Pancreas (tissue), 10 donors: ENCODE measurements around the gene PIK3IP1. TPM values are rescaled to one million over a fixed set of nuclear protein-coding genes. Genes with fewer than 3 reads are reported as not detected.

Source experiments
- ATAC-seq, 4 donors: fragments of 200-7000 bp; cut with Tn5 transposase; one replicate each; pipeline versions ENCODE4 v1.8.0 to v1.9.1; 2020; ENCODE audit warnings: mild to moderate bottlenecking in 4 of 4, moderate library complexity in 4 of 4
- DNase-seq, 6 donors: peaks; one replicate each; pipeline ENCODE4 v3.0.0-alpha.2; 2020
- FAIRE-seq: peaks from 2 replicates; lab custom pipeline; 2012; peaks lifted over from hg19 to GRCh38; lab: Jason Lieb, UNC
- H3K27ac ChIP-seq, 4 donors: fragments of 200-600 bp; sonication (generic); 1 replicate in 3 of 4; 2 replicates in 1 of 4; pipeline versions ENCODE4 v1.5.0 to v1.8.0; 2020
- H3K27me3 ChIP-seq, 4 donors: fragments of 200-600 bp; one replicate each; pipeline ENCODE4 v1.8.0; 2021
- H3K36me3 ChIP-seq, 3 donors: fragments of 200-600 bp; sonication (generic) in 1 of 3; one replicate each; pipeline versions ENCODE4 v1.5.0 to v1.8.0; 2020 to 2021
- H3K4me1 ChIP-seq, 3 donors: fragments of 200-600 bp; one replicate each; pipeline ENCODE4 v1.8.0; 2021
- H3K4me3 ChIP-seq, 4 donors: fragments of 200-600 bp; sonication (generic) in 2 of 4; one replicate each; pipeline versions ENCODE4 v1.5.0 to v1.8.0; 2020 to 2021
- H3K9me3 ChIP-seq, 4 donors: fragments of 200-600 bp; one replicate each; pipeline ENCODE4 v1.8.0; 2021
- CTCF ChIP-seq, 4 donors: fragments of 200-600 bp; sonication (generic) in 3 of 4; IDR thresholded peaks; one replicate each; pipeline versions ENCODE4 v1.5.0 to v1.8.0; 2021; ENCODE audit warnings: antibody characterized with exemption in 4 of 4
- WGBS, 2 donors: extraction: QIAGEN DNeasy Blood & Tissue Kit; methylation state at CpG; one replicate each; pipeline ENCODE4 v1.1.7; 2013; 5-methylcytosine and 5-hydroxymethylcytosine counted together
- intact Hi-C, 3 donors: fragments of 100-400 bp; cut with DNase I; formaldehyde crosslinking; loops; one replicate each; pipeline versions ENCODE4 v1.11.1 to v1.14.2; 2022
- polyA plus RNA-seq, 2 donors: library from polyadenylated mRNA; stranded (reverse); fragments of 200-250 nt; gene quantifications; one replicate each; pipeline ENCODE4 v1.2.3, GENCODE V29; 2013
- total RNA-seq, 6 donors: library from RNA; stranded (reverse); fragmentation: NEBNext Ultra II Directional in 4 of 6; extraction: Animal tissue kit (Norgen Biotek cat#: 25700) in 4 of 6; gene quantifications; one replicate each; pipeline versions ENCODE4 v1.2.1 to v1.2.4, GENCODE V29; 2021 to 2023
- donor health status: healthy with polysubstance abuse.
- donor health status: DM: no; HTN: no; CAD: no; lungs with moderate emphysema.
- donor health status: DM: no; HTN: no; CAD: no.
- donor health status: control.
- donor health status: control.
- donor health status: Bipolar disorder and iron deficiency.
- donor health status: DM: yes; HTN: yes; CAD: no.
- donor health status: DM: no; HTN: no; CAD: no.
- donor health status: DM: no; HTN: no; CAD: no.
- donor health status: DM: yes; HTN: yes; CAD: no.

Gene PIK3IP1
- total and polyA plus RNA-seq, 8 donors = 2.4 to 24.5 (median 5.7) TPM

- H3K4me3 ChIP-seq = no peak overlapping the region
- ATAC-seq (peak in 1 of 4 donors; percentile 27), DNase-seq (no peak), FAIRE-seq (no peak)
- H3K9me3 ChIP-seq = no peaks in the 10 kb centered on the region
- 71 to 76% methylated on average over 9 of the region's 9 CpGs for WGBS, 2 donors
- H3K36me3 ChIP-seq = no peaks in the 10 kb centered on the region
- H3K4me1 ChIP-seq = peaks cover 0 to 10% (median under 1%) of the 10 kb centered on the region in 3 donors
- peak overlapping the region in 1 of 4 donors; percentile 31 for H3K27ac ChIP-seq
- intact Hi-C loops = no loop called here
- H3K27me3 ChIP-seq = no peaks in the 10 kb centered on the region
- TF ChIP-seq CTCF (IDR thresholded peaks at IDR 0.05) = no peak
Observed at GRCh38 chr22:31244046-31244942, 48.0 kb downstream of the PIK3IP1 start.

GRCh38 chr22:31243339-31244045 lies 48.8 kb downstream of the PIK3IP1 start:
- Histone ChIP-seq H3K27ac (peak overlapping the region in 1 of 4 donors; percentile 31), H3K36me3 (no peaks in the 10 kb centered on the region), H3K4me3 (no peak overlapping the region), H3K27me3 (no peaks in the 10 kb centered on the region), H3K4me1 (peaks cover 0 to 6% (median 0%) of the 10 kb centered on the region in 3 donors), H3K9me3 (no peaks in the 10 kb centered on the region)
- no peak for ATAC-seq
- intact Hi-C loops = no loop called here
- FAIRE-seq = no peak
- WGBS, 2 donors = 67 to 86% methylated on average over 5 of the region's 5 CpGs
- no peak for DNase-seq
- no peak for TF ChIP-seq CTCF (IDR thresholded peaks at IDR 0.05)

- Histone ChIP-seq H3K36me3 (no peaks in the 10 kb centered on the region), H3K4me3 (no peak overlapping the region), H3K27ac (peak overlapping the region in 2 of 4 donors; percentile 28 to 29), H3K4me1 (no peaks in the 10 kb centered on the region), H3K27me3 (no peaks in the 10 kb centered on the region), H3K9me3 (no peaks in the 10 kb centered on the region)
- no peak for TF ChIP-seq CTCF (IDR thresholded peaks at IDR 0.05)
- DNase-seq (no peak), FAIRE-seq (no peak), ATAC-seq (peak; percentile 29 to 53 (median 42))
- intact Hi-C loops = no loop called here
Observed at GRCh38 chr22:31241936-31242335, 50.4 kb downstream of the PIK3IP1 start.

- DNase-seq = no peak
- 29 to 45% methylated on average over 1 of the region's 1 CpG for WGBS, 2 donors
- FAIRE-seq = no peak
- ATAC-seq = peak in 3 of 4 donors; percentile 33 to 65 (median 46)
- H3K4me3 ChIP-seq = no peak overlapping the region
- H3K27me3 ChIP-seq = no peaks in the 10 kb centered on the region
- no peak for TF ChIP-seq CTCF (IDR thresholded peaks at IDR 0.05)
- peak overlapping the region in 2 of 4 donors; percentile 28 to 29 for H3K27ac ChIP-seq
- intact Hi-C loops = no loop called here
- no peaks in the 10 kb centered on the region for H3K4me1 ChIP-seq
- no peaks in the 10 kb centered on the region for H3K9me3 ChIP-seq
- no peaks in the 10 kb centered on the region for H3K36me3 ChIP-seq
Observed at GRCh38 chr22:31241200-31241599, 51.1 kb downstream of the PIK3IP1 start.
